GM10266 (cell line): ENCODE results near the gene NTM.

Experiments
- DNase-seq: peaks from one replicate; pipeline ENCODE4 v3.0.0; 2012; ENCODE audit errors: extremely low spot score
- CTCF ChIP-seq: IDR thresholded peaks from 2 replicates; pipeline ENCODE4 v1.5.1; 2012; ENCODE audit warnings: mild to moderate bottlenecking, low read depth; ENCODE audit not compliant: control insufficient read depth, insufficient read depth; ENCODE audit errors: missing control alignments

NTM gene

GRCh38 chr11:131925829-131926228, 555.4 kb downstream of the NTM start:
- no peak for DNase-seq
- TF ChIP-seq CTCF = no peak

GRCh38 chr11:131928992-131929391, 558.6 kb downstream of the NTM start:
- TF ChIP-seq CTCF = no peak
- DNase-seq = no peak

GRCh38 chr11:131932584-131933325, 562.3 kb downstream of the NTM start:
- no peak for TF ChIP-seq CTCF
- DNase-seq = no peak

- no peak for TF ChIP-seq CTCF
- no peak for DNase-seq
Measured at GRCh38 chr11:131934006-131934405, 563.6 kb downstream of the NTM start.

GRCh38 chr11:131938351-131938751, 567.9 kb downstream of the NTM start:
- TF ChIP-seq CTCF = no peak
- DNase-seq = no peak

GRCh38 chr11:131940126-131940525, 569.7 kb downstream of the NTM start:
- no peak for DNase-seq
- no peak for TF ChIP-seq CTCF

GRCh38 chr11:131942878-131943277, 572.5 kb downstream of the NTM start:
- no peak for TF ChIP-seq CTCF
- no peak for DNase-seq
